HepG2 (cell line): ENCODE data around the gene CFAP73. TPM values are rescaled to one million over a fixed set of nuclear protein-coding genes. Genes with fewer than 3 reads are reported as not detected.

Experiments used
- POLR2AphosphoS2 ChIP-seq: IDR thresholded peaks from 2 replicates; pipeline ENCODE4 v1.6.1; 2011; ENCODE audit warnings: low read depth, low read length, improper control_type of control experiment
- RFXAP ChIP-seq: sonication (generic); formaldehyde crosslinking; IDR thresholded peaks from 2 replicates; pipeline ENCODE4 v1.4.0; 2020; ENCODE audit warnings: missing genetic modification reagents, borderline replicate concordance
- ZNF142 ChIP-seq: sonication (generic); formaldehyde crosslinking; IDR thresholded peaks from 2 replicates; pipeline ENCODE4 v1.4.0; 2020; ENCODE audit warnings: missing genetic modification reagents
- ZNF564 ChIP-seq: sonication (generic); formaldehyde crosslinking; IDR thresholded peaks from 2 replicates; pipeline ENCODE4 v1.8.1; 2023; ENCODE audit warnings: mild to moderate bottlenecking, missing genetic modification reagents
- ZNF670 ChIP-seq: sonication (generic); formaldehyde crosslinking; IDR thresholded peaks from 2 replicates; pipeline ENCODE4 v1.8.0; 2022; ENCODE audit warnings: mild to moderate bottlenecking, missing genetic modification reagents, borderline replicate concordance
- polyA plus RNA-seq, 8 experiments: library from polyadenylated mRNA; depleted of rRNA in 3 of 8; stranded (reverse) in 7 of 8; unstranded in 1 of 8; fragments of >200 nt; fragmentation: Illumina TruSeq in 4 of 8; extraction: Trizol in 4 of 8; gene quantifications; 2 replicates each; pipeline versions ENCODE4 v1.2.1 to v1.2.3, GENCODE V29; 2011 to 2016; ENCODE audit warnings: low read depth in 4 of 8, missing spikeins in 1 of 8, mixed read lengths in 1 of 8; ENCODE audit not compliant: insufficient read depth in 1 of 8
- total RNA-seq, 5 experiments: library from RNA; depleted of rRNA; stranded (reverse); fragments of >200 nt; fragmentation: Illumina TruSeq; extraction: Trizol; gene quantifications; 2 replicates each; pipeline ENCODE4 v1.2.3, GENCODE V29; 2016; ENCODE audit warnings: low read depth in 1 of 5
- TF ChIP-seq, protein P1 (sequence below): sonication (generic); formaldehyde crosslinking; IDR thresholded peaks from 2 replicates; pipeline ENCODE4 v1.5.1; 2020; ENCODE audit warnings: mild to moderate bottlenecking, missing genetic modification reagents, borderline replicate concordance
- TF ChIP-seq, protein P2 (sequence below): sonication (generic); formaldehyde crosslinking; IDR thresholded peaks from 2 replicates; pipeline ENCODE4 v1.5.0; 2020; ENCODE audit warnings: missing genetic modification reagents
- TF ChIP-seq, protein P3 (sequence below): sonication (generic); formaldehyde crosslinking; IDR thresholded peaks from 2 replicates; pipeline ENCODE4 v1.4.0; 2020; ENCODE audit warnings: mild to moderate bottlenecking, missing genetic modification reagents

The CFAP73 gene
- total and polyA plus RNA-seq, 2 of the 13 experiments (the other 11 are each of a cell fraction or from before 2014, with no cell fraction given) = not detected

GRCh38 chr12:113184900-113185179, 35.3 kb downstream of the CFAP73 start (continued):
- TF ChIP-seq, protein P1, sequence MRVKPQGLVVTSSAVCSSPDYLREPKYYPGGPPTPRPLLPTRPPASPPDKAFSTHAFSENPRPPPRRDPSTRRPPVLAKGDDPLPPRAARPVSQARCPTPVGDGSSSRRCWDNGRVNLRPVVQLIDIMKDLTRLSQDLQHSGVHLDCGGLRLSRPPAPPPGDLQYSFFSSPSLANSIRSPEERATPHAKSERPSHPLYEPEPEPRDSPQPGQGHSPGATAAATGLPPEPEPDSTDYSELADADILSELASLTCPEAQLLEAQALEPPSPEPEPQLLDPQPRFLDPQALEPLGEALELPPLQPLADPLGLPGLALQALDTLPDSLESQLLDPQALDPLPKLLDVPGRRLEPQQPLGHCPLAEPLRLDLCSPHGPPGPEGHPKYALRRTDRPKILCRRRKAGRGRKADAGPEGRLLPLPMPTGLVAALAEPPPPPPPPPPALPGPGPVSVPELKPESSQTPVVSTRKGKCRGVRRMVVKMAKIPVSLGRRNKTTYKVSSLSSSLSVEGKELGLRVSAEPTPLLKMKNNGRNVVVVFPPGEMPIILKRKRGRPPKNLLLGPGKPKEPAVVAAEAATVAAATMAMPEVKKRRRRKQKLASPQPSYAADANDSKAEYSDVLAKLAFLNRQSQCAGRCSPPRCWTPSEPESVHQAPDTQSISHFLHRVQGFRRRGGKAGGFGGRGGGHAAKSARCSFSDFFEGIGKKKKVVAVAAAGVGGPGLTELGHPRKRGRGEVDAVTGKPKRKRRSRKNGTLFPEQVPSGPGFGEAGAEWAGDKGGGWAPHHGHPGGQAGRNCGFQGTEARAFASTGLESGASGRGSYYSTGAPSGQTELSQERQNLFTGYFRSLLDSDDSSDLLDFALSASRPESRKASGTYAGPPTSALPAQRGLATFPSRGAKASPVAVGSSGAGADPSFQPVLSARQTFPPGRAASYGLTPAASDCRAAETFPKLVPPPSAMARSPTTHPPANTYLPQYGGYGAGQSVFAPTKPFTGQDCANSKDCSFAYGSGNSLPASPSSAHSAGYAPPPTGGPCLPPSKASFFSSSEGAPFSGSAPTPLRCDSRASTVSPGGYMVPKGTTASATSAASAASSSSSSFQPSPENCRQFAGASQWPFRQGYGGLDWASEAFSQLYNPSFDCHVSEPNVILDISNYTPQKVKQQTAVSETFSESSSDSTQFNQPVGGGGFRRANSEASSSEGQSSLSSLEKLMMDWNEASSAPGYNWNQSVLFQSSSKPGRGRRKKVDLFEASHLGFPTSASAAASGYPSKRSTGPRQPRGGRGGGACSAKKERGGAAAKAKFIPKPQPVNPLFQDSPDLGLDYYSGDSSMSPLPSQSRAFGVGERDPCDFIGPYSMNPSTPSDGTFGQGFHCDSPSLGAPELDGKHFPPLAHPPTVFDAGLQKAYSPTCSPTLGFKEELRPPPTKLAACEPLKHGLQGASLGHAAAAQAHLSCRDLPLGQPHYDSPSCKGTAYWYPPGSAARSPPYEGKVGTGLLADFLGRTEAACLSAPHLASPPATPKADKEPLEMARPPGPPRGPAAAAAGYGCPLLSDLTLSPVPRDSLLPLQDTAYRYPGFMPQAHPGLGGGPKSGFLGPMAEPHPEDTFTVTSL = 0 out of 2 replicates have a peak, but pooled peaks have one; percentile 24
- TF ChIP-seq ZNF142 (no peak), POLR2AphosphoS2 (no peak), RFXAP (CRISPR knock-in tag) (no peak; the same call in 1 of the 2 replicates), ZNF564 (CRISPR knock-in tag) (0 out of 2 replicates have a peak, but pooled peaks have one; percentile 27), ZNF670 (CRISPR knock-in tag) (no peak)
- TF ChIP-seq, protein P2, sequence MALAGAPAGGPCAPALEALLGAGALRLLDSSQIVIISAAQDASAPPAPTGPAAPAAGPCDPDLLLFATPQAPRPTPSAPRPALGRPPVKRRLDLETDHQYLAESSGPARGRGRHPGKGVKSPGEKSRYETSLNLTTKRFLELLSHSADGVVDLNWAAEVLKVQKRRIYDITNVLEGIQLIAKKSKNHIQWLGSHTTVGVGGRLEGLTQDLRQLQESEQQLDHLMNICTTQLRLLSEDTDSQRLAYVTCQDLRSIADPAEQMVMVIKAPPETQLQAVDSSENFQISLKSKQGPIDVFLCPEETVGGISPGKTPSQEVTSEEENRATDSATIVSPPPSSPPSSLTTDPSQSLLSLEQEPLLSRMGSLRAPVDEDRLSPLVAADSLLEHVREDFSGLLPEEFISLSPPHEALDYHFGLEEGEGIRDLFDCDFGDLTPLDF (CRISPR knock-in tag) = 0 out of 2 replicates have a peak, but pooled peaks have one; percentile 40
- TF ChIP-seq, protein P3, sequence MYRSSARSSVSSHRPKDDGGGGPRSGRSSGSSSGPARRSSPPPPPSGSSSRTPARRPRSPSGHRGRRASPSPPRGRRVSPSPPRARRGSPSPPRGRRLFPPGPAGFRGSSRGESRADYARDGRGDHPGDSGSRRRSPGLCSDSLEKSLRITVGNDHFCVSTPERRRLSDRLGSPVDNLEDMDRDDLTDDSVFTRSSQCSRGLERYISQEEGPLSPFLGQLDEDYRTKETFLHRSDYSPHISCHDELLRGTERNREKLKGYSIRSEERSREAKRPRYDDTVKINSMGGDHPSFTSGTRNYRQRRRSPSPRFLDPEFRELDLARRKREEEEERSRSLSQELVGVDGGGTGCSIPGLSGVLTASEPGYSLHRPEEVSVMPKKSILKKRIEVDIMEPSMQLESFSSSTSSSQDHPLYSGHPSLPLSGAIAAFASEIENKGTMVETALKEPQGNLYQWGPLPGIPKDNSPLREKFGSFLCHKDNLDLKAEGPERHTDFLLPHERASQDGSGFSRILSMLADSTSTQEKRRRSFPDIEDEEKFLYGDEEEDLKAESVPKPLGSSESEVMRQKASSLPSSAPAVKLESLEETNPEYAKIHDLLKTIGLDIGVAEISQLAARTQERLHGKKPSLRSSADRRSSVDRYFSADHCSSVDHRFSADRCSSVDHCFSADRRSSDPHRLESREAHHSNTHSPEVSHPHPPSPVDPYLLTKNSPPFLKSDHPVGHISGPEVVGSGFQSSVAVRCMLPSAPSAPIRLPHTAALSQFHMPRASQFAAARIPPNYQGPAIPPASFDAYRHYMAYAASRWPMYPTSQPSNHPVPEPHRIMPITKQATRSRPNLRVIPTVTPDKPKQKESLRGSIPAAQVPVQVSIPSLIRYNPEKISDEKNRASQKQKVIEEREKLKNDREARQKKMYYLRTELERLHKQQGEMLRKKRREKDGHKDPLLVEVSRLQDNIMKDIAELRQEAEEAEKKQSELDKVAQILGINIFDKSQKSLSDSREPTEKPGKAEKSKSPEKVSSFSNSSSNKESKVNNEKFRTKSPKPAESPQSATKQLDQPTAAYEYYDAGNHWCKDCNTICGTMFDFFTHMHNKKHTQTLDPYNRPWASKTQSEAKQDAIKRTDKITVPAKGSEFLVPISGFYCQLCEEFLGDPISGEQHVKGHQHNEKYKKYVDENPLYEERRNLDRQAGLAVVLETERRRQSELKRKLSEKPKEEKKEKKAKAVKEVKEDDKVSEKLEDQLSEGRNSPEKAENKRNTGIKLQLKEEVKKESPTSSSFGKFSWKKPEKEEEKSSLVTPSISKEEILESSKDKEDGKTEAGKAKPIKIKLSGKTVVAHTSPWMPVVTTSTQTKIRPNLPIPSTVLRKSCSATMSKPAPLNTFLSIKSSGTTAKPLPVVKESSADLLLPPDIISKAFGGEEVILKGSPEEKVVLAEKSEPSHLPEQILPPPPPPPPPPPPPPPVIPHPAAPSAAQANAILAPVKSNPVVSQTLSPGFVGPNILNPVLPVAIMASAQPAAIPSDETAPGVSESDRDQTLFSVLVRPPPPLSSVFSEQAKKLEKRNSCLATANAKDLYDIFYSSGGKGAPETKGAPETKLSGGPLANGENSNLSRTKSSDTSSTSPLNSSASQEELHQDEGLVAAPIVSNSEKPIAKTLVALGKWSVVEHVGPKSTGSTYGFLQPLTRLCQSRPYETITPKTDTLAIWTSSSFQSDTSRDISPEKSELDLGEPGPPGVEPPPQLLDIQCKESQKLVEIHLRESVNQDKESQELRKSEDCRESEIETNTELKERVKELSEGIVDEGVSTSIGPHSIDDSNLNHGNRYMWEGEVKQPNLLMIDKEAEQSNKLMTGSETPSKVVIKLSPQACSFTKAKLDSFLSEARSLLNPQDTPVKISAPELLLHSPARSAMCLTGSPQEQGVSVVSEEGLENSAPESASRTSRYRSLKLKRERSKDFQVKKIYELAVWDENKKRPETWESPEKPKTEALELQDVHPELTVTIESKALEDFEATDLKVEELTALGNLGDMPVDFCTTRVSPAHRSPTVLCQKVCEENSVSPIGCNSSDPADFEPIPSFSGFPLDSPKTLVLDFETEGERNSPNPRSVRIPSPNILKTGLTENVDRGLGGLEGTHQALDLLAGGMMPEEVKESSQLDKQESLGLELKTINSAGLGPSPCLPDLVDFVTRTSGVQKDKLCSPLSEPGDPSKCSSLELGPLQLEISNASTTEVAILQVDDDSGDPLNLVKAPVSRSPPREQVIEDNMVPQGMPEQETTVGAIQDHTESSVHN (CRISPR knock-in tag) = no peak
